ENCODE measurements around the gene ROGDI.

The ROGDI gene

DNA sequence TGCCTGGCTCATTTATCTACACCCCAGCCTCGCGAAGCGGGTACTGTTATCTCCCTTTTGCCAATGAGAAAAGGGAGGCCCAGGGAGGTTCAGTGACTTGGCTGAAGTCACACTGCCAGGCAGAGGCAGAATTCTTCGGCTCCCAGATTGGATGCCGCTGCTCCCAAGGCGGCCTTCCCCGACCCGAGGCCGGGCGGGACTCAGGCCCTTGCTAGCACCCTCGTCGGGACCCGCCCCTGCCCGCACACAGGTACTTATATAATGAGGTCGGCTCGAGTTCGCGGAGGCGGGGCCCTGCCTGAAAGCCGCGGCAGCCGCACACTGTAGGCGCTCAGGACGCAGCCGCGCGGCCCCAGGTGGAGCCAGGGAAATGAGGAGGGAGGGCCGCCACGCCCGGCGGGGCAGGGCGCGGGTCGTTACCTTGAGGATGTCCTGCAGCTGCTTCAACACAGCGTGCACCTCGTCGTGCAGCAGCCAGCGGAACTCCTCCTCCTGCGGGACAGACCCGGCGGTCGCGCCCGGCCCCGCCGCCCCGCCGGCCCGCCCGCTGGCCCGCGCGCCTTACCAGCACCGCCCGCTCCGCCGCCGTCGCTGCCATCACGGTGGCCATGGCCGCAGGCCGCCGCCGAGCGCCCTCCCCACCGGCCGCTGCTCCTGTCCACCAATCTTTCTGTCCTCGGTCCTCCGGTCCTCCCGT, at the start of gene ROGDI:
Gene ROGDI, minus strand, starts transcription at position 672 of the 697 bp plus-strand sequence. Its CDS starts 62 bp downstream, at position 610.
- DNase-seq, result peak; percentile 71 to 72

DNA sequence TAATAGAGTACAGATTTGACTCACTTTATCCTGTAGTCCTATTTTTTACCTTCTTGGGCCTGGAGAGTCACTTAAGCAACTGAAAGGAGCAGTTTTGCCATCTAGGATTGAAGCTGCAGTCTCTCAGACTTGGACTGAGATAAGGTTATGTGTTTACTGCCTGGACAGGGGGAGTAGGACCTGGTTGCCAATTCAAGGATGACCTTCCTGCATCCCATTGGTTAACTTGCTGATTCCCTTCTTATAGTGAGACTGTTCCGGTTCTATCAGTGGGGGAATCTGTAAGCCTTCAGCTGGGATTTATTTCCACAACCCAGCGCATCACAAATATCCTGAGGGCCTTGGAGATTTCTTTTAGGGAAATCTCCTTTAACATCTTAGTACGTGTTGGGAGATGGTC, 47.8 kb upstream of the ROGDI start:
- no peak for DNase-seq

DNA sequence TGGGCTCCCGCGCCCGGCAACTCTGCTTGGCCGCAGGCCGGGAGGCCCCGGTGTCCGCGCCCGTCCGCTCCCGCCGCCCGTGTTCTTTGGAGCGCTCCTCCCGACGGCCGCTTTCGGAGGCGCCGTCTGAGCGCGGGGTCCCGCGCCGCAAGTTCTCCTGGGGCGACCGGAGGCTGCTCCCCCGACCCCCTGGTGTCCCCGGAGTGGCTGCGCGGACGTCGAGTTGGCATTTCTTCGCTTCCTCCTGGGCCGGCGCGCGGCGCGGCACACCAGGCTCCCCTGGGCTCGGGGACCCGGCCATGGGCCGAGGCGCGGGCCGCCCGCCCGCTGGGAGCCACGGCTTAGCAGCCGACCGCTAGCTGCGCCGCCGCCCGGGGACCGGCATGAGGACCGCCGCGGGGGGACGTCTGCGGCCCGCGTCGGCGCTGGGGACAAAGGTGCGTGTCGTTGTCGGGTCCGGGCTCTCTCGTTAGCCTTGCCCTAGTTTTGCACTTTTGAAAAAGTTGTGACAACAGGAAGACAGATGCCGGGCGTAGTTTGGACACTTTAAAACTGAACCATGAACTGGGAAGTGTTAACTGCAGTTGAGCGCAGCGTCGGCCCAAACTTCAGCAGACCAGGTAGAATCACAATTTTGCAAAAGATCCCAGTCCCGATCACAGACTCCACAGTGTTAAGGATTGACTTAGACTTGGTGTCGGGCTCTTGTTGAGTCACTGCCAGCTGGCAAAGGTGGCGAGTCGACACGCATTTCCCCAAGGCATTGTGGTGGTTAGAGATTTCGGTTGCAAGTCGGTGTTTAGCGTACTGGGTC, 45.5 kb upstream of the ROGDI start:
- peak; percentile 24 to 30 for DNase-seq

DNA sequence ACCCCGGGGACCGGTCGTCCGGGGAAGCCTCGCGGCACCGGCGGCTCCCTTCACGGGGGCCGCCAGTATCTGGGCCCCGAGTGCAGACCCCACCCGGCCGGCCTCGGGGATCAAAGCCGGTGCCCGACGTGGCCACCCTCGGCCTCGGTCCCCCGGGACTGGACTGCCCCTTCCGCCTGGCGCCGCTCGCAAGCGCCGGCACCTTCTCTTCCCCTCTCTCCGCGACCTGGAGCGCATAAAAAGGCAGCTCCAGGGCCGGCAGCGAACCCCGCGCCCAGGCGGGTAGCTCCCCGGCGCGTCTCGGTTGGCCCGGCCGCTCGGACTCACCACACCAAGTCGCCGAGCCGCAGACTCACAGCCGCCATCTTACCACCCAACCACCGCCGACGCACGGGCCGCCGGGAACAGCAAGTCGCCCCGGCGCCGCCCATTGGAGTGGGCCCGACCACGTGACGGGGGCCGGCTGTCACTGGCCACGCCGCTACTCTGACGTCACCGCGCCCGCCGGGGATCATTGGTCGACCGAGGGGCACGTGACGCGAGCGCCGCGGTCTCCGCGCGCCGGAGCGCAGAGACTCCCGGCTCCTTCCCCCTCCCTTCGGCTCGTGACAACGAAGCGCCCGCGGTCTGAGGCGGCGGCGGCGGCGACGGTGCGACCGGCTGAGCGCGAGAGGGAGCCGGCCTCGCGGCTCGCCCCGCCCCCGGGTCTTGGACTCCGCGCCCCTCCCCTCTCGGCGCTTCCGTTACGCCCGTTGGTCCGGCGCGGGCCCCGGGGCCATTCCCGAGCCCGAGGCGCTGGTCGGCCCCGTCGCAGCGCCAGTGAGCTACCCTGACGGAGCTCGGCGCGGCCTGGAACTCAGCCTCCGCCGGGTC, 44.7 kb upstream of the ROGDI start, which contains the start of the genes GLYR1 and UBN1:
Gene GLYR1, minus strand, starts transcription at position 388 of the 873 bp plus-strand sequence. Its CDS starts 23 bp downstream, at position 365.
Gene UBN1, plus strand, starts transcription at position 581 of the 873 bp plus-strand sequence. CDS start 5,437 bp downstream, outside the sequence.
- peak; percentile 99 to 100 for DNase-seq

DNA sequence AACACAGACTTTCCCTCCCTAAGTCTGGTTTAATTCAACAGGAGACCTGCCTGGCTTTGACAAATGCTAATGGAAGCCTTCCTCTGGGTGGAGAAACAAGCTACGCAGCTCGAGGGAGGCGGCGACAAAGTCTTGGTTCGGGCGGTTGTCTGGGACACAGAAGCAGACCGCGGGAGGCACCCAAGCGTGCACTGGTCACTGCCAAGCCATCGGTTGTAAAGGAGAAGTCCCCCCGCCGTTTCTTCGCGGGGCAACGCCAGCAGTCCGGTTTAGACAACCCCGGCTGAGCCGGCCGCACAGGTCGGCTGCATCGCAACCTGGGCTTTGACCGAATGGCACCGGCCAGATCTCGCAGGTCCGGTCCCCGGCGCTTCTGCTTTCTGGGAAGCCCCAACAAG, 44.1 kb upstream of the ROGDI start:
- DNase-seq, result no peak

- no peak for DNase-seq
Measured at GRCh38 chr16:4840984-4841383, 38.6 kb upstream of the ROGDI start.

DNA sequence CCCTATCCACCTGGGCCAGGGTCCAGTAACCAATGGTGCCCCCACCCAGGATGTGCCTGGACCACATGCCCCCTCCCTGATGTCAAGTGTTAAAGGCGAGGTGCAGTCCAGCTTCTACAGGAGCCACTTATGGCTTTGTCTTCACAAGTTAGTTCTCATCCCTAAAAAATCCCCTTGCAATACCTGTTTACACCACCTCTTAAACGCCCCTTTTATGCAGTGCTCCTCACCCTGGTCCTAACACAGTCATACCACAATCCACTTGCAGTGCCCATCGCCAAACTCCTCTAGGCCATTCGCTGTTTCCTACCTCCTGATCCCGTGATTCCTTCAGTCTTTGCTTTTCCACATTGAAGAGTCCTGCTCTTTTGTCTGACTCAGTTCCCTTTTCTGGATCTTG, 37.5 kb upstream of the ROGDI start:
- no peak for DNase-seq

DNA sequence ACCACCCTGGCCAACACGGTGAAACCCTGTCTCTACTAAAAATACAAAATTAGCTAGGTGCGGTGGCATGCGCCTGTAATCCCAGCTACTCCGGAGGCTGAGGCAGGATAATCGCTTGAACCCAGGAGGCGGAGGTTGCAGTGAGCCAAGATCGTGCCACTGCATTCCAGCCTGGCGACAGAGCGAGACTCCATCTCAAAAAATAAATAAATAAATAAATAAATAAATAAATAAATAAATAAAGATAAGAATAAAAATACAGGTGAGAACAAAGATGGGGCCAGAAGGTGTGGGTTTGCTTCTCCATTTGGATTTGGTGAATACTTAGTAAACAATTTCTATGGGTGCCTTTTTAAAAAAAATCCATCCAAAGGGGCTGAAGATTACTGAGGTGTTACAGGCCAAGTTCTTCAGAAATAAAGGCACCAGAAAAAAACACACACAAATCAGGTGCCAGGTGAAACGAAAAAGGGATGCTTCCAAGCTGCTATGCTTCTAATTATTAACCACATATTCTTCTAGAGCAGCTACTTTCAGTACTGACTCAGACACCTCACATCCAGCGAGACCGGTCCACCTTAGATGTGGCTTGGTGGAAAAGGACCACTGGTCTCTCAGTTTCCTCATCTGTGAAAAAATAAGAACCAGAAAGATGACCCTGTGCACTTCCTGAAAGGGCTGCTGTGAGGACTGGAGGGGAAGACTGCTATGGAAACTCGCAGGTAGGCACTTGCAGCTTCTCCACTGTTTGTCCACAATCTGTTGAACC, 35.5 kb upstream of the ROGDI start:
- no peak for DNase-seq

DNA sequence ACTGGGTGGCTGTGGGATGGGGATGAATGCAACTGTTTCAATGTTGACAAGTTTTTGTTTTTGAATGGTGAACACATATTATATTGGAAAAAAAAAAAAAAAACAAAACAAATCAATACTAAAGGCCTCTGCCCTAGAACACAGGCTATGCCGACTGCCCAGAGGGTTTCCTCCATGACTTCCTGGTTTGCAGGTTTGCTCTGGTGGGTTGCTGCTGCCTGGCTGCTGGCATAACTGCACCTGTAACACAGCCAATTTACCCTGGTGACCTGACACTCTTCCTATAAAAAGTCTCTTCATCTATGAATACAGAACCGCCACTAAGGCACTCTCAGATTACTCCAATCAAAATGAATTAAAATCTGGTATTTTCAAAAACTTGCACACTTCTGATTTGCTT, 34.3 kb upstream of the ROGDI start:
- DNase-seq, result no peak

DNA sequence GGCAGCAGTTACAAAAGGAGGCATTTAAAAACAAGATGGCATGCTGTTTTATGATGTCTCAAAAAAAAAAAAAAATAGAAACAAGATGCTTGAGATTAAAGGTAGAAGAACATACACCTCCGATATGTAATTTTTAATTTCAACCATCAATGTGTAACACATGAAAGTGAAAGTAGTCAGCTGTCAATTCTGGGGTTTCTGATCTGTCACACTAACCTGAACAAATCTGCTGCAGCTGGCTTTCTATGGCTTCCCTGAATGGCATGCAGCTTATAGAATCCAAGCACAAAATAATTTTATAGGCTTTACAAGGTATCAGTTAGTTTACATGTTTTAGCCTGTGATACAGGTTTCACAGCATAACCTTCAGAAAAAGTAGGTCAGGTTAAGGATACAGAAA, 31.2 kb upstream of the ROGDI start:
- no peak for DNase-seq

DNA sequence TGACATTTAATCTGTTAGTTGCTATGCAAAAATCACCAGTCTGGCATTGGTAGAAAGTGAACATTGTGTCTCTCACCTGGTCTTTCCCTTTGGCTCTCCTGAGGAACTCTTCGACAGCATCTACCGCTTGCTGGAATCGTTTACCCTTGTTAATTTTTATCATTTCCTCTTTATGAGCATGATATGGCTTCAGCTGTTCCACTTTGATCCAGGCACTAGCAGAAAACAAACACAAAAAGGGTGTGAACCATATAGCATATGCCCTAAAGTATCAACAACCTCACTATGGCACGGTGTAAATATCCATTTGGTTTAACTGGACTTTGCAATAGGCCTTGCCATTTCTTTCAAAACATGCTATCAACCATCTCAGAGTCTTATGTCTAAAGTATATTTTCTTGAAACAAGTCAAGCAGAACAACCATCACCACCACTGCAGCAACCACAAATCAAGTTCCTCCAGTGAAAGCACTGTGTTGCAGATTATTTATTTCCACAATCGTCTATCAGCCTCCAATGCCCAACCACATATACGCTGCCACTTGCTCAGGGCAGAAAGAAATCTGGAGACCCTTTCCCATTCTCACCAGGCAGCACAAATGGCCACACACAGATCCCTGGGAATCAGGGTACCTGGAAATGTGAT, 30.4 kb upstream of the ROGDI start:
- DNase-seq, result no peak

DNA sequence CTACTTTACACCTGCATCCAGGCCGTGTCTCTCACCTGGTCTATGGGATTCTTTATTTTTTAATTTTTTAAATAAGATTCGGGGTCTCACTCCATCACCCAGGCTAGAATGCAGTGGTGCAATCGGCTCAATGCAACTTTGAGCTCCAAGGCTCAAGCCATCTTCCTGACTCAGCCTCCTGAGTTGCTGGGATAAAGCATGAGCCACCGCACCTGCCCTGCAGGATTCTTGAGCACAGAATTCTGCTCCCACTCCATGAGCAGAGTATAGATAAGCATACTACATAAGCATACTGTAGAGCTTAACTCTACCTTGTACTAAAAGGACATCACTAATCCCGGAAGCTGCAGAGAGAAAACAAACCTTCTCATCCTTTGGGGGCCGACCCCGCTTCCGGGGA, 29.2 kb upstream of the ROGDI start:
- no peak for DNase-seq

DNA sequence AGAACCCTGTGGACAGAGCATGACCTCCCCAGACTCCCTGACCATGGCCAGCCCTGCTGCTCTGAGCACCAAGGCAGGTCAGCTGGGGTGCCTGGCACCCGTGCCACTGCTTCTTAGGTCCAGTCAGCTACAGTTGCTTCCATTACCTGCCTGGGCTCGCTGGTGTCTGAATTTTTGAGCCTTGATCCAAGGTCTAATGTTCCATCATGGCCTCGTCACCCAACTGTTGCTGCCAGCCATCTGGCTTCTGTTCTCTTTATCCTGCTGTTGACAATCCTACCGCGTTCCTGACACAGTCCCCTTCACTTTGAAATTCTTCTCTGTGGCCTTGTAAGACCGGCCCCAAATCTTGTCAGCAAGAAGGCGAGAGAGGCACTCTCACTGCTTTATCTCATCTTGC, 28.0 kb upstream of the ROGDI start:
- DNase-seq, result no peak

- DNase-seq, result no peak
Measured at GRCh38 chr16:4828567-4829321, 26.3 kb upstream of the ROGDI start.

DNA sequence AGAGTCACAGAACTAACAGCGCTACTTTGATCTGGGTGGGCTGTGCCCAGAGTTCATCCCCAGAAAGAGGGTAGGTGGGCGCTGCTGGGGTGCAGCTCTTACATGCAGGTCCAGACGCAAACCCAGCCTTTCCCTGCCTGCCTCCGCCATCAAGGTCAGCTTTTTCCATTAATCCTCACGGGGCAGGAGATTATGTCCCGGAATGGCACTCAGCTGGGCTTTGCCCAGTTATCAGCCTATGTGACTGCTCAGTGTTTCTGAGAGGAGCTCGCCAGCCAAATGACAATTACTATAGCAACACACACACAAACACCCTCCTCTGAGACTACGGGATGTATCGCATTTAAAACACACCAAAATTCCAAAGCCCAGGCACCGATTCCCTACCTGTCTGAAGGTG, 24.5 kb upstream of the ROGDI start:
- no peak for DNase-seq

GRCh38 chr16:4826526-4826925, 24.1 kb upstream of the ROGDI start:
- DNase-seq, result no peak

DNA sequence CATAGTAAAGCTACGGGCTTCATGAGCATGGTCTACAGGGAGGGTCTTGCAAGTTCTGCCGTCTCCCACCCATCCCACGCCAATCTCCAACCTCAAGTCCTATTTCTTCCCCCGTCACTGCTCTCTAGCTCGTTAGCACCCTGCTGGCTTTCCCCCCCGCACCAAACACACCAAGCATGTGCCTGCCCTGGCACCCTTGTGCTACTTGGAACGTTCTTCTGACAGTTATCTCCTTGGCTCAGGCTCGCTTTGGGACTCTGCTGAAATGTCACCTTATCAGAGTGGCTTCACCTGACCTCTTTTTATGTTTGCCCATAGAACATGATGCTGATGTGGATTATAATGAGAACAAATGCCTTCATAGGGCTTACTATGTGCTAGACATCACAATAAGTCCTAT, 22.8 kb upstream of the ROGDI start:
- DNase-seq, result no peak

DNA sequence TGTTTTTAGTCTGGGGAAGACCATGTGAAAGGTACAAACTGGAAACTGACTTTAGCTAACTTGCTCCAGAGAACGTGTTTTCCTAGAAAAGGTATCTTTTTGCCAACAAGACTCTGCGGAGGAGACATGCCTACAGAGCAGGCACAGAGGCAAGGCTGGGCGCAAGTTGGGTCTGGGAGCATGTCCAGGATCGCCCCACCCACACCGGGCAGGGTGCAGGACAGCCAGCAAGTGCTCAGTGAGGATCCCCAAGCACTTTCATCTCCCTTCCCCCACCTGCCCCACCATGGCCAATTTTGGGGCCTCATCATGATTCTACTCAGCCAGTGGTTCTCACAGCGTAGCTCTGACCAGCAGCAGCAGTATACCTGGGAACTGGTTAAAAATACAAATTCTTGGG, 18.2 kb upstream of the ROGDI start:
- DNase-seq, result no peak

DNA sequence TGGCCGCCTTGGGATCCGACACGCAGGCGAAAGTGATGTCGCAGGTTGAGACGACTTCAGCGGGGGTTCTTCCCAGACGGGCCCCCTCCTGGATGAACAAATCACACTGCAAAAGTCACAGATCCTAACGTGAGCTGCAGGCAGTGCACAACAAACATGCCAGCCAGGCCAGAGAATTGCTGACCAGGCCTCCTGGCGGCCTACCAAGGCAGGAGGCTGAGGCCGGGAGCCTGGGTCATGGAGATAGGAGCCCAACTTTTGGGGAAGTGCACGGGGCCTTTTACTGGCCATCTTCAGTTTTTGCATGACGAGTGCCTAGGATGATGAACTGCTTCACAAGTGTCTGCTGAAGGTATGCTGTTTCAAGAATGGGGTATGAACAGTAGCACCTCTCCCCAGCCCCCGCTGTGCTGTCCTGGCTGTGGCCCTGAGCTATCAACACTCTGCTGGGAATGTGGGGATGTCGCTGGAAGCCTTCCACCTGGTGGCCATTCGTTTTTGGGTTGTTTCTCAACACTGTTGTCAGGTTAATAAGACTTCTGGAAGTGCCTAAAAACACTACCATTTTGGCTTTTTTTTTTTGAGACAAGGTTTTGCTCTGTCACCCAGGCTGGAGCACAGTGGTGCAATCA, 12.2 kb upstream of the ROGDI start:
- no peak for DNase-seq

DNA sequence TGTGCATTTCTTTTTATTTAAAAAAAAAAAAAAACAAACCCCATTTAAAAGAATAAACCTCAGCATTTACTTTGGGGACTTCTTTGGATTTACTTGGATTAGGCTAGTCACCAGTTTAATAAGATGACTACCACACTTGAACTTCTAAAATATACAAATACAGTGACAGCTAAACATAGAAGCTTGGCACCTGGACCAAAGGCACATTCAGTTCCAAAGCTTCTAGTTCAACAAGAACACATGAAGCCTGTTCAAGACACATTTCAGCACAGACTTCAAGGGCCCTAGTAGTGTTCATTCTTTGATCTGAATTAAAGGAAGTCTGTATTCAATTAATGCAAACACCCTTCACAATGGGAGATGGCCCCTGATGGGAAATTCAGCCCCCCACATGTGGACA, 11.6 kb upstream of the ROGDI start:
- no peak for DNase-seq
